H1 (cell line): ENCODE data around the gene C5orf22. TPM values are rescaled to one million over a fixed set of nuclear protein-coding genes. Genes with fewer than 3 reads are reported as not detected.

Source experiments
- EP300 ChIP-seq, 2 experiments: IDR thresholded peaks; 1 replicate in 1 of 2; 2 replicates in 1 of 2; pipeline ENCODE4 v1.6.1; 2011 to 2012; ENCODE audit warnings: low read depth in 2 of 2, low read length in 2 of 2, mild to moderate bottlenecking in 2 of 2, borderline replicate concordance in 1 of 2, inconsistent platforms in 1 of 2, moderate library complexity in 1 of 2
- JUN ChIP-seq: IDR thresholded peaks from 2 replicates; pipeline ENCODE4 v1.6.1; 2011; ENCODE audit warnings: low read depth, mild to moderate bottlenecking, improper control_type of control experiment, low read length
- MAX ChIP-seq: IDR thresholded peaks from 2 replicates; pipeline ENCODE4 v1.6.1; 2012; ENCODE audit warnings: inconsistent platforms
- RBBP5 ChIP-seq: IDR thresholded peaks from 2 replicates; pipeline ENCODE4 v1.7.1; 2012; ENCODE audit warnings: low read depth, mild to moderate bottlenecking, inconsistent platforms, low read length, moderate library complexity, borderline replicate concordance
- polyA plus RNA-seq, 7 experiments: library from polyadenylated mRNA; depleted of rRNA in 3 of 7; stranded (reverse) in 5 of 7; unstranded in 2 of 7; fragments of >200 nt in 5 of 7; fragments of 200-250 nt in 2 of 7; gene quantifications; 1 replicate in 5 of 7; 2 replicates in 1 of 7; 4 replicates in 1 of 7; pipeline versions ENCODE4 v1.2.1 to v1.2.3, GENCODE V29; 2011 to 2013; ENCODE audit warnings: missing spikeins in 2 of 7, mixed read lengths in 2 of 7
- total RNA-seq: library from RNA; stranded (reverse); fragmentation: NEBNext Ultra II Directional; extraction: Animal tissue kit (Norgen Biotek cat#: 25700); gene quantifications from 2 replicates; pipeline ENCODE4 v1.2.1, GENCODE V29; 2021

The C5orf22 gene
- total and polyA plus RNA-seq, 2 of the 8 experiments (the other 6 are each of a cell fraction or from before 2014, with no cell fraction given): 19.6 to 36.2 TPM

- TF ChIP-seq MAX: no peak
- no peak for TF ChIP-seq EP300 (IDR thresholded peaks at IDR 0.05; ENCODE audit: borderline replicate concordance in 1 of 2, low read depth in 2 of 2, low read length in 2 of 2)
- no peak for TF ChIP-seq JUN
- TF ChIP-seq RBBP5: no peak
Measured at GRCh38 chr5:31585166-31585894, 53.2 kb downstream of the C5orf22 start (continued).
